Activated gamma-delta T cell treated with anti-CD3 and anti-CD28 coated beads, Interleukin-2, amount 50 U/mL, for 16 hours (primary cell): Measurements from ENCODE around the gene NR3C1.

Experiments used
- DNase-seq: peaks from one replicate; pipeline ENCODE4 v3.0.0-alpha.2; 2020; ENCODE audit warnings: low read depth

Gene NR3C1

GRCh38 chr5:143234162-143234842, 169.2 kb downstream of the NR3C1 start:
- DNase-seq = no peak

GRCh38 chr5:143233031-143233430, 170.5 kb downstream of the NR3C1 start:
- DNase-seq = no peak

GRCh38 chr5:143231973-143232812, 171.3 kb downstream of the NR3C1 start:
- DNase-seq = no peak

- DNase-seq = no peak
Observed at GRCh38 chr5:143231416-143231815, 172.1 kb downstream of the NR3C1 start.

GRCh38 chr5:143230676-143230996, 172.8 kb downstream of the NR3C1 start:
- no peak for DNase-seq

- DNase-seq = no peak
Observed at GRCh38 chr5:143229896-143230675, 173.4 kb downstream of the NR3C1 start.

GRCh38 chr5:143229426-143229895, 174.0 kb downstream of the NR3C1 start:
- no peak for DNase-seq

- DNase-seq = no peak
Observed at GRCh38 chr5:143228597-143229293, 174.7 kb downstream of the NR3C1 start.
